WTC11 (cell line): ENCODE results near the gene RSBN1L. TPM values are rescaled to one million over a fixed set of nuclear protein-coding genes. Genes with fewer than 3 reads are reported as not detected.

Source experiments
- ATAC-seq: fragments of 200-7000 bp; cut with Tn5 transposase; 2 replicates; pipeline ENCODE4 v1.10.0; 2021; ENCODE audit warnings: mild to moderate bottlenecking, moderate library complexity
- CTCF ChIA-PET: fragments of 300-600 bp; sonication (Branson Sonifier 250); formaldehyde crosslinking; loops from one replicate; lab custom pipeline; 2021; ENCODE audit warnings: antibody characterized with exemption; lab: Charles Lee
- POLR2A ChIA-PET: fragments of 350-600 bp; sonication (Branson Sonifier 250); formaldehyde crosslinking; loops from one replicate; lab custom pipeline; 2021; ENCODE audit warnings: antibody characterized with exemption; lab: Charles Lee
- DNase-seq: peaks from one replicate; pipeline ENCODE4 v3.0.0; 2021; ENCODE audit warnings: low spot score
- H3K27ac Mint-ChIP-seq: 2 replicates; pipeline ENCODE4 v1.8.0; 2021; ENCODE audit warnings: mixed read lengths
- H3K27me3 Mint-ChIP-seq: 2 replicates; pipeline ENCODE4 v1.8.0; 2021; ENCODE audit warnings: low read depth, mild to moderate bottlenecking, moderate library complexity, mixed read lengths
- H3K36me3 Mint-ChIP-seq: 2 replicates; pipeline ENCODE4 v1.8.0; 2021; ENCODE audit warnings: mixed read lengths
- H3K4me1 Mint-ChIP-seq: 2 replicates; pipeline ENCODE4 v1.8.0; 2022; ENCODE audit warnings: mixed read lengths
- H3K4me3 Mint-ChIP-seq: 2 replicates; pipeline ENCODE4 v1.8.0; 2021; ENCODE audit warnings: mild to moderate bottlenecking, moderate library complexity, mixed read lengths
- H3K9me3 Mint-ChIP-seq: 2 replicates; pipeline ENCODE4 v1.8.0; 2021; ENCODE audit warnings: mixed read lengths
- ATF2 ChIP-seq: sonication (generic); formaldehyde crosslinking; IDR thresholded peaks from 2 replicates; pipeline ENCODE4 v1.8.1; 2022; ENCODE audit warnings: low read depth, missing genetic modification reagents, borderline replicate concordance
- ATF3 ChIP-seq: sonication (generic); formaldehyde crosslinking; conservative IDR thresholded peaks from 2 replicates; pipeline ENCODE4 v1.8.1; 2022; ENCODE audit warnings: mild to moderate bottlenecking, missing genetic modification reagents
- CREB1 ChIP-seq: sonication (generic); formaldehyde crosslinking; IDR thresholded peaks from 2 replicates; pipeline ENCODE4 v1.8.0; 2023; ENCODE audit warnings: mild to moderate bottlenecking, missing genetic modification reagents
- FOXK1 ChIP-seq: sonication (generic); formaldehyde crosslinking; IDR thresholded peaks from 2 replicates; pipeline ENCODE4 v1.8.0; 2022; ENCODE audit warnings: mild to moderate bottlenecking, moderate library complexity, missing genetic modification reagents
- FOXP4 ChIP-seq: sonication (generic); formaldehyde crosslinking; IDR thresholded peaks from 2 replicates; pipeline ENCODE4 v1.8.0; 2022; ENCODE audit warnings: mild to moderate bottlenecking, missing genetic modification reagents
- GTF2I ChIP-seq: fragments of 250-450 bp; sonication (Bioruptor Pico); conservative IDR thresholded peaks from 2 replicates; pipeline ENCODE4 v1.4.0; 2021; ENCODE audit warnings: mild to moderate bottlenecking
- KAT7 ChIP-seq: sonication (generic); formaldehyde crosslinking; IDR thresholded peaks from 2 replicates; pipeline ENCODE4 v1.8.1; 2023; ENCODE audit warnings: missing genetic modification reagents, mild to moderate bottlenecking, borderline replicate concordance
- MXD4 ChIP-seq: fragments of 250-450 bp; sonication (Bioruptor Pico); IDR thresholded peaks from 2 replicates; pipeline ENCODE4 v1.8.0; 2021; ENCODE audit warnings: mild to moderate bottlenecking, moderate library complexity, borderline replicate concordance
- OVOL2 ChIP-seq: fragments of 250-450 bp; sonication (Bioruptor Pico); IDR thresholded peaks from 2 replicates; pipeline ENCODE4 v1.9.0; 2021; ENCODE audit warnings: mild to moderate bottlenecking, borderline replicate concordance
- RELA ChIP-seq: sonication (generic); formaldehyde crosslinking; IDR thresholded peaks from 2 replicates; pipeline ENCODE4 v1.8.1; 2022; ENCODE audit warnings: missing genetic modification reagents, mild to moderate bottlenecking, borderline replicate concordance
- SMAD4 ChIP-seq: sonication (generic); formaldehyde crosslinking; IDR thresholded peaks from 2 replicates; pipeline ENCODE4 v1.8.0; 2022; ENCODE audit warnings: mild to moderate bottlenecking, missing genetic modification reagents
- TP53 ChIP-seq: sonication (generic); formaldehyde crosslinking; IDR thresholded peaks from 2 replicates; pipeline ENCODE4 v1.8.1; 2023; ENCODE audit warnings: mild to moderate bottlenecking, missing genetic modification reagents
- USF2 ChIP-seq: sonication (generic); formaldehyde crosslinking; IDR thresholded peaks from 2 replicates; pipeline ENCODE4 v1.8.1; 2023; ENCODE audit warnings: mild to moderate bottlenecking, missing genetic modification reagents, moderate library complexity
- ZMAT4 ChIP-seq: fragments of 250-450 bp; sonication (Bioruptor Pico); IDR thresholded peaks from 2 replicates; pipeline ENCODE4 v1.9.0; 2021; ENCODE audit warnings: mild to moderate bottlenecking
- ZNF138 ChIP-seq: sonication (generic); formaldehyde crosslinking; conservative IDR thresholded peaks from 2 replicates; pipeline ENCODE4 v1.8.1; 2022; ENCODE audit warnings: mild to moderate bottlenecking, moderate library complexity, missing genetic modification reagents
- ZNF232 ChIP-seq: sonication (generic); formaldehyde crosslinking; IDR thresholded peaks from 2 replicates; pipeline ENCODE4 v1.8.0; 2022; ENCODE audit warnings: mild to moderate bottlenecking, missing genetic modification reagents
- ZNF671 ChIP-seq: fragments of 250-450 bp; sonication (Bioruptor Pico); IDR thresholded peaks from 2 replicates; pipeline ENCODE4 v1.8.0; 2021; ENCODE audit warnings: mild to moderate bottlenecking
- total RNA-seq: library from RNA; stranded (reverse); gene quantifications from 3 replicates; pipeline ENCODE4 v1.2.3, GENCODE V29; 2021
- TF ChIP-seq, protein P1 (sequence below): fragments of 200-600 bp; IDR thresholded peaks from 2 replicates; pipeline ENCODE4 v1.8.0; 2022; ENCODE audit warnings: antibody characterized with exemption
- TF ChIP-seq, protein P2 (sequence below): sonication (generic); formaldehyde crosslinking; IDR thresholded peaks from 2 replicates; pipeline ENCODE4 v1.8.0; 2022; ENCODE audit warnings: mild to moderate bottlenecking, missing genetic modification reagents
- TF ChIP-seq, protein P3 (sequence below): fragments of 250-450 bp; sonication (Bioruptor Pico); conservative IDR thresholded peaks from 2 replicates; pipeline ENCODE4 v1.9.0; 2021; ENCODE audit warnings: mild to moderate bottlenecking

RSBN1L gene
- total RNA-seq, 1 experiment from 2014 or later: 16.8 TPM

DNA sequence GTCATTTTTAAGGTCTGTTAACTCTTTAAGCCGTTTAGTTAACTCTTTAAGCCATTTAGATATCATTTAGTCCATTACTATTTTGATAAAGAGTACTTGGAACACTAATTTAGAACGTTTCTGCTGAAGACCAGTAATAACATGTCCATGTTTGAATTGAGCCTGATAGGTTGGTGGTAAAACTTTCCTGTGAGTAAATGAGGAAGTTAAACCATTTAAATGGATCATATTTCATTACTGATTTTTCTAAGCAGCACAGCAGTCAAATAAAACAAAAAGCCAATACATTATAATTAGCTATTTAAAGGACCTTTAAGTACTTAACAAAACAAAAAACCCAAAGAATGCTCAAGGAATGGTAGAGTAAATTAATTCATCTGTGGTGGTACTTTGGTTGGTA, 131.7 kb downstream of the RSBN1L start:
- ChIA-PET POLR2A (interaction anchor here (0.5 kb wide), 1 partner anchor 86 kb away, joined by 3 read pairs; no protein-coding TSS in a partner anchor), CTCF (no interaction called here)
- Mint-ChIP-seq H3K27me3 (no peaks in the 10 kb centered on the region), H3K9me3 (peaks cover 23% of the 10 kb centered on the region), H3K36me3 (0 out of 2 replicates have a peak, but pooled peaks cover 2% of the 10 kb centered on the region), H3K27ac (no peak overlapping the region), H3K4me1 (no peaks in the 10 kb centered on the region), H3K4me3 (no peak overlapping the region)
- DNase-seq (no peak), ATAC-seq (no peak)
- TF ChIP-seq RELA (CRISPR knock-in tag) (no peak), CREB1 (CRISPR knock-in tag) (no peak), OVOL2 (CRISPR knock-in tag) (no peak), MXD4 (no peak), FOXK1 (CRISPR knock-in tag) (no peak), FOXP4 (CRISPR knock-in tag) (no peak), USF2 (CRISPR knock-in tag) (no peak), ZNF138 (CRISPR knock-in tag) (no peak), ZNF671 (CRISPR knock-in tag) (no peak), SMAD4 (no peak), ATF3 (CRISPR knock-in tag) (no peak), GTF2I (CRISPR knock-in tag) (no peak)
- TF ChIP-seq, protein P1, sequence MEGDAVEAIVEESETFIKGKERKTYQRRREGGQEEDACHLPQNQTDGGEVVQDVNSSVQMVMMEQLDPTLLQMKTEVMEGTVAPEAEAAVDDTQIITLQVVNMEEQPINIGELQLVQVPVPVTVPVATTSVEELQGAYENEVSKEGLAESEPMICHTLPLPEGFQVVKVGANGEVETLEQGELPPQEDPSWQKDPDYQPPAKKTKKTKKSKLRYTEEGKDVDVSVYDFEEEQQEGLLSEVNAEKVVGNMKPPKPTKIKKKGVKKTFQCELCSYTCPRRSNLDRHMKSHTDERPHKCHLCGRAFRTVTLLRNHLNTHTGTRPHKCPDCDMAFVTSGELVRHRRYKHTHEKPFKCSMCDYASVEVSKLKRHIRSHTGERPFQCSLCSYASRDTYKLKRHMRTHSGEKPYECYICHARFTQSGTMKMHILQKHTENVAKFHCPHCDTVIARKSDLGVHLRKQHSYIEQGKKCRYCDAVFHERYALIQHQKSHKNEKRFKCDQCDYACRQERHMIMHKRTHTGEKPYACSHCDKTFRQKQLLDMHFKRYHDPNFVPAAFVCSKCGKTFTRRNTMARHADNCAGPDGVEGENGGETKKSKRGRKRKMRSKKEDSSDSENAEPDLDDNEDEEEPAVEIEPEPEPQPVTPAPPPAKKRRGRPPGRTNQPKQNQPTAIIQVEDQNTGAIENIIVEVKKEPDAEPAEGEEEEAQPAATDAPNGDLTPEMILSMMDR: no peak
- TF ChIP-seq, protein P2, sequence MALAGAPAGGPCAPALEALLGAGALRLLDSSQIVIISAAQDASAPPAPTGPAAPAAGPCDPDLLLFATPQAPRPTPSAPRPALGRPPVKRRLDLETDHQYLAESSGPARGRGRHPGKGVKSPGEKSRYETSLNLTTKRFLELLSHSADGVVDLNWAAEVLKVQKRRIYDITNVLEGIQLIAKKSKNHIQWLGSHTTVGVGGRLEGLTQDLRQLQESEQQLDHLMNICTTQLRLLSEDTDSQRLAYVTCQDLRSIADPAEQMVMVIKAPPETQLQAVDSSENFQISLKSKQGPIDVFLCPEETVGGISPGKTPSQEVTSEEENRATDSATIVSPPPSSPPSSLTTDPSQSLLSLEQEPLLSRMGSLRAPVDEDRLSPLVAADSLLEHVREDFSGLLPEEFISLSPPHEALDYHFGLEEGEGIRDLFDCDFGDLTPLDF: no peak

- H3K27ac Mint-ChIP-seq: no peak overlapping the region
- no peak overlapping the region for H3K4me3 Mint-ChIP-seq
- ATAC-seq (no peak), DNase-seq (no peak)
- H3K4me1 Mint-ChIP-seq: peaks cover 4% of the 10 kb centered on the region
- CTCF ChIA-PET: no interaction called here
- POLR2A ChIA-PET: interaction anchor here (0.6 kb wide), 1 partner anchor 18 kb away, joined by 4 read pairs; no protein-coding TSS in a partner anchor
- H3K27me3 Mint-ChIP-seq: no peaks in the 10 kb centered on the region
- H3K9me3 Mint-ChIP-seq: peaks cover 2% of the 10 kb centered on the region
- H3K36me3 Mint-ChIP-seq: no peaks in the 10 kb centered on the region
- no peak for TF ChIP-seq ZNF232 (CRISPR knock-in tag)
- TF ChIP-seq ATF2 (CRISPR knock-in tag): no peak
- no peak for TF ChIP-seq ZMAT4 (CRISPR knock-in tag)
- no peak for TF ChIP-seq CREB1 (CRISPR knock-in tag)
- TF ChIP-seq ZNF138 (CRISPR knock-in tag): no peak
- TF ChIP-seq TP53 (CRISPR knock-in tag): no peak
- no peak for TF ChIP-seq KAT7
- TF ChIP-seq, protein P3, sequence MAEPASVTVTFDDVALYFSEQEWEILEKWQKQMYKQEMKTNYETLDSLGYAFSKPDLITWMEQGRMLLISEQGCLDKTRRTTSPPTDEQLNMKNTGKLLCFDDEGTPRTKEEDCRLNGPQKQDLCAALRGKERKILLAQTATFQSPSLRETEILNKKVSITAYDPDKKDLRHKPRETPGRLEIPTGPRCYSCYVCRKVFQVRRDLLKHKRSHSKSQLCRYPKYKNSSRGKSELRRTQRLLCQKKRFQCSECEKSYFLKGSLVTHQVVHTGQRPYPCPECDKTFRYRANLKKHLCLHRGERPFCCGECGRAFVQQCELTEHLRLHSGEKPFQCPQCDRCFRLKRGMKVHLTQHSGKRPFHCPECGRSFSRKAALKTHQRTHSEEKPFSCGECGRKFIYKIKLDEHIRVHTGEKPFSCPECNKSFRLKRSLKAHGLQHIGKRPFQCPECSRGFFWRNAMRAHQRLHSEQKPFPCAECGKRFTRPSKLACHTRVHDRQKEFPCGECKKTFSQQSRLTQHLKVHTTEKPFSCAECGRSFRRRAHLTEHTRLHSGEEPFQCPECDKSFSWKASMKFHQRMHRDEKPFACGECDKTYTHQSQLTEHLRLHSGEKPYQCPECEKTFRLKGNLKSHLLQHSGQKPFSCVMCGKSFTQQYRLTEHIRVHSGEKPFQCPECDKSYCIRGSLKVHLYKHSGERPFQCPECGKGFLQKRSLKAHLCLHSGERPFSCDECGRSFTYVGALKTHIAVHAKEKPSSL (CRISPR knock-in tag): no peak
- TF ChIP-seq USF2 (CRISPR knock-in tag): no peak
- TF ChIP-seq, protein P1: no peak
Measured at GRCh38 chr7:77830649-77831355, 134.5 kb downstream of the RSBN1L start.
